Endodermal cell (in vitro differentiated cells): ENCODE results near the gene FUT7. TPM values are rescaled to one million over a fixed set of nuclear protein-coding genes. Genes with fewer than 3 reads are reported as not detected.
A peak's percentile ranks its signal among the peaks of the same experiment; 100 is the strongest.

ENCODE experiments used
- DNase-seq: peaks from one replicate; pipeline ENCODE4 v3.0.0-alpha.2; 2017
- H3K27ac ChIP-seq: 2 replicates; pipeline ENCODE4 v1.5.1; 2013; ENCODE audit warnings: mild to moderate bottlenecking, low read depth, low read length, moderate library complexity
- H3K27me3 ChIP-seq: 2 replicates; pipeline ENCODE4 v1.6.1; 2013; ENCODE audit warnings: mild to moderate bottlenecking, low read length, moderate library complexity; ENCODE audit not compliant: insufficient read depth, control insufficient read depth, poor library complexity, severe bottlenecking
- H3K36me3 ChIP-seq: 2 replicates; pipeline ENCODE4 v1.7.0; 2013; ENCODE audit warnings: mild to moderate bottlenecking, low read length, moderate library complexity; ENCODE audit not compliant: control insufficient read depth, insufficient read depth
- H3K4me1 ChIP-seq: one replicate; pipeline ENCODE4 v1.7.0; 2013; ENCODE audit warnings: low read length; ENCODE audit not compliant: control insufficient read depth, insufficient read depth
- H3K4me3 ChIP-seq: 2 replicates; pipeline ENCODE4 v1.5.1; 2013; ENCODE audit warnings: mild to moderate bottlenecking, low read length, moderate library complexity
- H3K9ac ChIP-seq: 2 replicates; pipeline ENCODE4 v1.6.1; 2013; ENCODE audit warnings: mild to moderate bottlenecking, low read length, moderate library complexity; ENCODE audit not compliant: poor library complexity, severe bottlenecking; ENCODE audit errors: extremely low read depth
- H3K9me3 ChIP-seq: 2 replicates; pipeline ENCODE4 v1.6.1; 2013; ENCODE audit warnings: mild to moderate bottlenecking, low read length, moderate library complexity; ENCODE audit not compliant: control insufficient read depth
- H3K27ac Mint-ChIP-seq: 2 replicates; pipeline ENCODE4 v1.8.0; 2020; ENCODE audit warnings: mixed read lengths
- H3K27me3 Mint-ChIP-seq: 2 replicates; pipeline ENCODE4 v1.8.0; 2021; ENCODE audit warnings: mild to moderate bottlenecking, mixed read lengths; ENCODE audit not compliant: insufficient read depth
- H3K36me3 Mint-ChIP-seq: 2 replicates; pipeline ENCODE4 v1.8.0; 2020; ENCODE audit warnings: low read depth, mixed read lengths
- H3K4me1 Mint-ChIP-seq: 2 replicates; pipeline ENCODE4 v1.8.0; 2020; ENCODE audit warnings: mixed read lengths
- H3K4me3 Mint-ChIP-seq: 2 replicates; pipeline ENCODE4 v1.8.0; 2020; ENCODE audit warnings: mild to moderate bottlenecking, moderate library complexity, mixed read lengths
- H3K9me3 Mint-ChIP-seq: 2 replicates; pipeline ENCODE4 v1.8.0; 2020; ENCODE audit warnings: mild to moderate bottlenecking, mixed read lengths
- WGBS, 2 experiments: methylation state at CpG; one replicate each; pipeline versions ENCODE4 v1.1.5 to v1.1.7; 2013; ENCODE audit warnings: missing lambda C conversion rate in 2 of 2, mixed read lengths in 1 of 2; ENCODE audit not compliant: insufficient coverage in 1 of 2, insufficient read length in 1 of 2; 5-methylcytosine and 5-hydroxymethylcytosine counted together
- total RNA-seq, 2 donors: library from RNA; stranded (reverse); fragmentation: NEBNext Ultra II Directional in 1 of 2; extraction: Animal tissue kit (Norgen Biotek cat#: 25700) in 1 of 2; gene quantifications; 2 replicates in 1 of 2; 3 replicates in 1 of 2; pipeline ENCODE4 v1.2.1, GENCODE V29; 2021
- TF ChIP-seq, protein P1 (sequence below): fragments of 200-600 bp; sonication (generic); conservative IDR thresholded peaks from 2 replicates; pipeline ENCODE4 v1.5.0; 2021; ENCODE audit warnings: antibody characterized with exemption, mild to moderate bottlenecking

FUT7 gene
- total RNA-seq, 2 donors from 2014 or later = not detected

DNA sequence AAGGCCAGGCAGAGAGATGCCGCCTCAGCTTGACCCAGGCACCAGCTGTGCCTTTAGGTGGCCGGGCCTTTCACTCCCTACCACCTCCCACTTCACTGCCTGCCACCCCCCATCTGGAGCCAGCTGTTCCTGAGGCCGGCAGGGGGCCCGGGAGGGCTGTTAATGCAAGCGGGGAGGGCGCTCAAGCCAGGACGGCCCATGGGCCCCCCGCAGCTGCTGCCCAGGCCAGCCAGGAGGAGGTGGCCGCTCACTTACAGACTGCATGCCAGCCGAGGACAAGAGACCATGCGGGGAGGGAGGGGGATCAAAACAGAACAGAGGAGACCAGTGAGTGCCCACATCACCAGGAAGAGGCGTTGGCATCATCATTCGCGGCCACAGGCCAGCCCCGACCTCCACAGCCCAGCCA, 8.3 kb downstream of the FUT7 start:
- no peak for DNase-seq
- 87 to 88% methylated on average over 14 to 15 of the region's 15 CpGs for WGBS, 2 experiments
- no peak overlapping the region for H3K4me3 Mint-ChIP-seq
- no peaks in the 10 kb centered on the region for H3K36me3 Mint-ChIP-seq
- no peaks in the 10 kb centered on the region for H3K9me3 Mint-ChIP-seq
- H3K27me3 ChIP-seq = peaks cover 10% of the 10 kb centered on the region
- H3K4me1 Mint-ChIP-seq = no peaks in the 10 kb centered on the region
- no peak overlapping the region for H3K9ac ChIP-seq
- H3K4me1 ChIP-seq = no peaks in the 10 kb centered on the region
- TF ChIP-seq, protein P1, sequence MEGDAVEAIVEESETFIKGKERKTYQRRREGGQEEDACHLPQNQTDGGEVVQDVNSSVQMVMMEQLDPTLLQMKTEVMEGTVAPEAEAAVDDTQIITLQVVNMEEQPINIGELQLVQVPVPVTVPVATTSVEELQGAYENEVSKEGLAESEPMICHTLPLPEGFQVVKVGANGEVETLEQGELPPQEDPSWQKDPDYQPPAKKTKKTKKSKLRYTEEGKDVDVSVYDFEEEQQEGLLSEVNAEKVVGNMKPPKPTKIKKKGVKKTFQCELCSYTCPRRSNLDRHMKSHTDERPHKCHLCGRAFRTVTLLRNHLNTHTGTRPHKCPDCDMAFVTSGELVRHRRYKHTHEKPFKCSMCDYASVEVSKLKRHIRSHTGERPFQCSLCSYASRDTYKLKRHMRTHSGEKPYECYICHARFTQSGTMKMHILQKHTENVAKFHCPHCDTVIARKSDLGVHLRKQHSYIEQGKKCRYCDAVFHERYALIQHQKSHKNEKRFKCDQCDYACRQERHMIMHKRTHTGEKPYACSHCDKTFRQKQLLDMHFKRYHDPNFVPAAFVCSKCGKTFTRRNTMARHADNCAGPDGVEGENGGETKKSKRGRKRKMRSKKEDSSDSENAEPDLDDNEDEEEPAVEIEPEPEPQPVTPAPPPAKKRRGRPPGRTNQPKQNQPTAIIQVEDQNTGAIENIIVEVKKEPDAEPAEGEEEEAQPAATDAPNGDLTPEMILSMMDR = no peak
- no peaks in the 10 kb centered on the region for H3K36me3 ChIP-seq
- peaks cover 6% of the 10 kb centered on the region for H3K27me3 Mint-ChIP-seq
- H3K9me3 ChIP-seq = no peaks in the 10 kb centered on the region
- no peak overlapping the region for H3K27ac ChIP-seq
- no peak overlapping the region for H3K27ac Mint-ChIP-seq
- no peak overlapping the region for H3K4me3 ChIP-seq

DNA sequence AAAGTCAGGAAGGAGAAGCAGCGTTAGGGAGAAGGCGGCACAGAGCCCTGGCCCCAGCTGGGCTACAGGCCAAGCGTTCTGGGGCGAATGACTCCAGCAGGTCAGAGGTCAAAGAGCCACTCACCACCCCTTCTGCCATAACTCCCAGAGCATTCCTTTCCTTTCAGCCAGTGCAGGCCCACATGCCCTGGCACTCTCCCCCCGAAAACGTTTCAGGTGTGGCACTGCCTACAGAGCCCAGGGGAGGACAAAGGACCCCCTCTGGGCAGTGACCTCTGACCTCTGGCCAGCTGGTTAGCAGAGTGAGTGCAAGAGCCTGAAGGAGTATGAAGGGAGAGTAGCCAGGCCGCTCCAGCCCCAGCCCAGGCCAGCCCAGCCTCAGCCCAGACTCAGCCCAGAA, 8.7 kb downstream of the FUT7 start:
- Histone ChIP-seq H3K27me3 (peaks cover 8% of the 10 kb centered on the region), H3K9me3 (no peaks in the 10 kb centered on the region), H3K9ac (no peak overlapping the region), H3K36me3 (no peaks in the 10 kb centered on the region), H3K4me3 (no peak overlapping the region), H3K27ac (peak overlapping the region; percentile 1), H3K4me1 (no peaks in the 10 kb centered on the region)
- TF ChIP-seq, protein P1 = no peak
- peaks cover 6% of the 10 kb centered on the region for H3K27me3 Mint-ChIP-seq
- no peaks in the 10 kb centered on the region for H3K36me3 Mint-ChIP-seq
- no peak overlapping the region for H3K27ac Mint-ChIP-seq
- WGBS, 2 experiments = 89 to 100% methylated on average over 2 to 7 of the region's 7 CpGs
- H3K4me3 Mint-ChIP-seq = no peak overlapping the region
- no peaks in the 10 kb centered on the region for H3K9me3 Mint-ChIP-seq
- no peaks in the 10 kb centered on the region for H3K4me1 Mint-ChIP-seq
- no peak for DNase-seq

DNA sequence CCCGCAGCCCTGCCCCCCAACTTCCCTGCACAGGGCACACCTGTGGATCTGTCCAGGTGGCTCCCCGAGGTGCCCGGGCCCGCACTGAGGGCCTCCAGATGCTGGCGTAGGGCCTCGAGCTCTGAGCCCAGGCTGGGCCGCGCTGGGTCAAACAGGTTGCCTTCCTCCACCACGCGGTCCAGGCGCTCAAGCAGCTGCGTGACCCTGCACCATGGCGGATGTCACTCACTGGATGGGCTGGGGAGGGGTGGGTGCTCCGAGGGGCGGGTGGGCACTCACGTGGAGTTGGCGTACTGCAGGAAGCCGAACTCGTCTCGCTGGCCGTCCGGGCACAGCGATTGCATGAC, 9.3 kb downstream of the FUT7 start:
- Mint-ChIP-seq H3K36me3 (no peaks in the 10 kb centered on the region), H3K9me3 (no peaks in the 10 kb centered on the region), H3K4me3 (no peak overlapping the region), H3K27ac (no peak overlapping the region), H3K4me1 (no peaks in the 10 kb centered on the region), H3K27me3 (peaks cover 6% of the 10 kb centered on the region)
- no peaks in the 10 kb centered on the region for H3K4me1 ChIP-seq
- no peak for DNase-seq
- no peak overlapping the region for H3K9ac ChIP-seq
- 94 to 95% methylated on average over 23 of the region's 23 CpGs for WGBS, 2 experiments
- H3K36me3 ChIP-seq = no peaks in the 10 kb centered on the region
- TF ChIP-seq, protein P1 = no peak
- H3K4me3 ChIP-seq = no peak overlapping the region
- peaks cover 8% of the 10 kb centered on the region for H3K27me3 ChIP-seq
- H3K27ac ChIP-seq = no peak overlapping the region
- no peaks in the 10 kb centered on the region for H3K9me3 ChIP-seq
